Erythroblast (primary cell): Measurements from ENCODE around the gene KCNIP4.
A peak's percentile ranks its signal among the peaks of the same experiment; 100 is the strongest.

Experiments used
- DNase-seq, 2 experiments: peaks; one replicate each; lab custom pipeline; 2025; lab: John Stamatoyannopoulos, UW
- GATA1 ChIP-seq: IDR thresholded peaks from 2 replicates; pipeline ENCODE4 v1.6.1; 2011; ENCODE audit warnings: low read depth, mild to moderate bottlenecking, control low read depth, low read length, moderate library complexity
- POLR2A ChIP-seq: IDR thresholded peaks from 2 replicates; pipeline ENCODE4 v1.6.1; 2011; ENCODE audit warnings: mild to moderate bottlenecking, low read length

The KCNIP4 gene

DNA sequence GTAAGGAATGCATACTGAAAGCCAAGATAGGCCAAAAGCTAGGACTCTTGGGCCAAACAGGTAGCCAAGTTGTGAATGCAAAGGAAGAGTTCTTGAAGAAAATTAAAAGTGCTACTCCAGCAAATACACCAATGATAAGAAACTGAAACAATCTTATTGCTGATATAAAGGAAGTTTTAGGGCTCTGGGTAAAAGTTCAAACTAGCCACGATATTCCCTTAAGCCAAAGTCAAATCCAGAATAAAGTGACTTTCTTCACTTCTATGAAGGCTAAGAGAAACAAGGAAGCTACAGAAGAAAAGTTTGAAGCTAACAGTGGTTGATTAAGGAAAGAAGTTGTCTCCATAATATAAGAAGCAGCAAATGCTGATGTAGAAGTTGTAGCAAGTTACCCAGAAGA, 850.7 kb downstream of the KCNIP4 start:
- no peak for DNase-seq
- no peak for TF ChIP-seq POLR2A
- TF ChIP-seq GATA1, result no peak

DNA sequence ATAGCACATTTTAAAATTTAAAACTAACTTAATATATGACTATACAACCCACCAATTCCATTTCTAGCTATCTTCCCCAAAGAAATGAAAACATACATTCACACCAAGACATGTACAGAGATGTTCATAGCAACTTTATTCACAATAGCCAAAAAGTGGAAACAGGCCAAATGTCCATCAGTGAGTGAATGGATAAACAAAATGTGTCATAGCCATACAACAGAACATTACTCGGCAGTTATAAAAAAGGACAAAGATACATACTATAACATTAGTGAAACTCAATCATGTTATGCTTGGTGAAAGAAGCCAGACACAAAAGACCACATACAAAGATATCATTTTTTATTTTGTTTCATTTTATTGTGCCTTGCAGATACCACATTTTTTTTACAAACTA, 851.5 kb downstream of the KCNIP4 start:
- TF ChIP-seq GATA1 (no peak), POLR2A (no peak)
- no peak for DNase-seq

DNA sequence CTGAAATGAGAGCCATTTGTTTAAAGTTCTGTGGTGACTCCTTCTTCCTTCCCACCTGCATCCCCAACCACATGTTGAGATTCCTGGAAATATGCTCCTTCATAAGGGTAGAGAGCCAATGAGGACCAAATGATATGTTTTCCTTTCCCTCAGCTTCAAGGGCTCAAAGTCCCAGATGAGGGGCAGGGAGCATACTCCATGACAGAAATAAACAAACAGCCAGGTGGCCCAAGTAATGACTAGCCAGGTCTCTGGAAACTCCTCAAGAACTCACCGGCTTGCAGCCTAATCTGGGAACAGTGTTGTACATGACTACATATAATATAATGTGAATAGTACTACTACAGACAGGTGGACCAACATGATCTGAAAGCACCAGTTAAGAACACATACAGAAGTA, 856.0 kb downstream of the KCNIP4 start:
- TF ChIP-seq GATA1, result no peak
- no peak for TF ChIP-seq POLR2A
- DNase-seq, result no peak

DNA sequence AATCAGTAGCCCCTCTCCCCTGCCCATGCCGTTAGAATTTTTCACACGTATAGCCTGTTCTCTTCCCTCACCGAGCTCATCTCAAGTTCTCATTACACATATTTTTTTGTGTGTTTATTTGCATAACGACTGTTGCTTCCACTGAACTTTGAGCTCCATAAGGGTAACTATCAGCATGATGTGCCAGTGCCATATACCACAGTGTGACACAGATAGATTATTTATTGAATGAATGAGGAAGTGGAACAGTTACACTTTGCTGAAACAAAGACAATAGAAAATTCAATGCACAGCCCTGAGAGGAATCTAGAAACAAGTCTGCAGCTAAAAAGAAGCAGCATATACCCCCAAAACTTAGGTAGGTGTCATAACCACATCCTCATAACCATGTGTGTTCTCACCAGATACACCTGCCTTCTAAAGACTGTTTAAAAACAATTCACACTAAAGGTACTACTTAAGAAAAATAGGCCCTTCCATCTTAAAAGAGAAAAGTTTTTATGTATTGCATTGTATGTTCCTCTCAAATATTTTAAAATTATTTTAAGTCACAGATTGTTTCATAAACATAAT, 858.4 kb downstream of the KCNIP4 start:
- TF ChIP-seq GATA1 (no peak), POLR2A (no peak)
- no peak for DNase-seq

DNA sequence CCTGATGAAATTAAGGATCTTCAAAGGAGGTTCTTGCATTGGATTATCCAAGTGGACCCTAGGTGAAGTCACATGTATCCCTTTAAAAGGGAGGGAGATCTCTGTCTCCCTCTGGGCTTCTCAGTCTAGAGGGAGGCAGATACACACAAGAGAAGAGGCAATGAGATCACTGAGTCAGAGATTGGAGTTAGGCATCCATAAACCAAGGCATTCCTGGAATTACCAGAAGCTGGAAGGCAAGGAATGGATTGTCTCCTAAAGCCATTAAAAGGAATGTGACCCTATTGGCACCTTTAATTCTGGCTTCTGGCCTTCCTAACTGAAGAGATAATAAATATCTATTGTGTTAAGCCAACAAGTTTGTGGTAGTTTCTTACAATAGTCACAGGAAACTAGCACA, 865.2 kb downstream of the KCNIP4 start:
- TF ChIP-seq GATA1, result no peak
- no peak for TF ChIP-seq POLR2A
- DNase-seq, result no peak

- TF ChIP-seq GATA1 (no peak), POLR2A (no peak)
- no peak for DNase-seq
Measured at GRCh38 chr4:21077967-21078366, 870.6 kb downstream of the KCNIP4 start.

DNA sequence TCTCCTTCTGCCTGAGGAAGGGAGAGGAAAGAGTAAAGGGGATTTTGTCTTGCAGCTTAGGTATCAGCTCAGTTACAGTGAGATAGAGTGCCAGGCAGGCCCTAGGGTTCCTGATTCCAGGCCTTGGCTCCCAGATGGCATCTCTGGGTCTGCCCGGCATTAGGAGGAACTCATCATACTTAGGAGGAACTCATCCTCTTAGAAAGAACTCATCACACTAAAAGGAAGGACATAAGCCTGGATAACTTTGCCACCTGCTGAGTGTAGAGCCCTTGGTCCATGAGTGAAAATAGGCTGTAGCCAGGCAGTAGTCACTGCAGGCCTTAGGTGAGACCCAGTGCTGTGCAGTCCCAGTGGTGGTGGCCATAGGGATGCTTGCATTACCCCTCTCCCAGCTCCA, 881.2 kb downstream of the KCNIP4 start:
- DNase-seq, result no peak
- TF ChIP-seq POLR2A, result no peak
- no peak for TF ChIP-seq GATA1

GRCh38 chr4:21061902-21062301, 886.7 kb downstream of the KCNIP4 start:
- TF ChIP-seq GATA1, result no peak
- TF ChIP-seq POLR2A, result no peak
- DNase-seq, result no peak

GRCh38 chr4:21046141-21046540, 902.4 kb downstream of the KCNIP4 start:
- TF ChIP-seq POLR2A (no peak), GATA1 (no peak)

GRCh38 chr4:21045119-21045518, 903.5 kb downstream of the KCNIP4 start:
- DNase-seq, result no peak
- TF ChIP-seq POLR2A (no peak), GATA1 (no peak)

More at GRCh38 chr4:21046141-21046540, 902.4 kb downstream of the KCNIP4 start:
- DNase-seq, result no peak

GRCh38 chr4:21041708-21042107, 906.9 kb downstream of the KCNIP4 start:
- TF ChIP-seq POLR2A (no peak), GATA1 (no peak)

GRCh38 chr4:21034728-21035127, 913.8 kb downstream of the KCNIP4 start:
- no peak for TF ChIP-seq GATA1
- TF ChIP-seq POLR2A, result no peak
- no peak for DNase-seq

More at GRCh38 chr4:21041708-21042107, 906.9 kb downstream of the KCNIP4 start:
- DNase-seq, result peak; percentile 2 to 70

DNA sequence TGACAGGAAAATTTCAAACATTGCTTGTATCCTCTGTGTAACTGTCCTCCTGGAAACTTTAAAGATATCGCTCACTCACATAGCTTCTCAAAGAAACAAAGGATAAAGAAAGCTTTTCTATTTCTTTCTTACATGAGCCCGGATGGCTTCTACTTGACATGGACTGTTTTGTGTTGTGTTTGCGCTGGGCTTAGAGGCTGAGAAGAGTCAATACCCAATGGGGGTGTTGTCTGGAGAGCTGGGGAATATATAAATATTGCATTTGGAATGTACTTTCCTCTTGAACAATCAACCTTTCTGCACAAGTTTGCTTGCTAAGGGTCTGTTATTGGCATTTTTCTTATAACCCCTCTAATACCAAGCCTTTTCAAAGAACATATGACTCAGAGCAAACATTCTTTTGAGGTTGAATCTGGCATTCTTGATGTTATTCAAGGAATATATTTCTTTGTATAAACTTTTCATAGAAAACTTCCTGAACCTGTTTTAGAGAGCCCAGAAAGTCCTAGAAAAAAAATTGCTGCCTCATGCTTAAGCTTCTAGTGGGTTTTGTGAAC, 916.4 kb downstream of the KCNIP4 start:
- DNase-seq, result no peak
- no peak for TF ChIP-seq POLR2A
- no peak for TF ChIP-seq GATA1

DNA sequence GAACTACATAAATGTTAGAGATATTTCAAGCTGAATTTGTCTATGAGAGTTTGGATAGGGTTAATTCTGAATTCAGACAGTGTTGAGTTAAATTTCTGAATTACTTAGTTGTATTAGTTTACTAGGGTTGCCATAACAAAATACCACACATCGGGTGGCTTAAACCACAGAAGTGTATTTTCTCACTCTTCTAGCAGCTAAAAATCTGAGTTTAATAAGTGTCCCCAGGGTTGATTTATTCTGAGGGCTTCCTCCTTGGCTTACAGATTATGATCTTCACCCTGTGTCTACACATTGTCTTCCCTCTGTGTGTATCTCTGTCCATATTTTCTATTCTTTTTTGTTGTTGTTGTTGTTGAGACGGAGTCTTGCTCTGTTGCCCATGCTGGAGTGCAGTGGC, 929.8 kb downstream of the KCNIP4 start:
- no peak for DNase-seq
- TF ChIP-seq GATA1, result no peak
- no peak for TF ChIP-seq POLR2A

DNA sequence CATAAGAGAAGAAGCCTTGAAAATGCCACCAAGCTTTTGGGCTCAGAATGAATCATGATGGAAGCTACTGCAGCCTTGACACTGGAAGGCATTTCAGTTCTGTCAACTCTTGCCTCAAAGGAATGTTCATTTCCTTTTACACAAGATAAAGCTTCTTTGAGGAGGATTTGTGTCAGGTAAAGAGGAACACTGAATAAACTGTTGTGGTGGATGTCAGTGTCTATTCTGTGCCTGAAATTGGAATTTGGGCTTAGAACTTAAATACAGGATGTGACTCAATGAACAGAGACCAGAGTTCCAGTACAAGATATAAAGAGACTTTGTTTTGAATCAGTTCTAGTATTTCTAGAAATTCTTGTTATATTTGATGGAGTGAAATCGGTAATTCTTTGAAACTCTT, 935.1 kb downstream of the KCNIP4 start:
- TF ChIP-seq POLR2A, result no peak
- no peak for TF ChIP-seq GATA1
- DNase-seq, result no peak
